Measurements from ENCODE around the gene BPTF.

DNA sequence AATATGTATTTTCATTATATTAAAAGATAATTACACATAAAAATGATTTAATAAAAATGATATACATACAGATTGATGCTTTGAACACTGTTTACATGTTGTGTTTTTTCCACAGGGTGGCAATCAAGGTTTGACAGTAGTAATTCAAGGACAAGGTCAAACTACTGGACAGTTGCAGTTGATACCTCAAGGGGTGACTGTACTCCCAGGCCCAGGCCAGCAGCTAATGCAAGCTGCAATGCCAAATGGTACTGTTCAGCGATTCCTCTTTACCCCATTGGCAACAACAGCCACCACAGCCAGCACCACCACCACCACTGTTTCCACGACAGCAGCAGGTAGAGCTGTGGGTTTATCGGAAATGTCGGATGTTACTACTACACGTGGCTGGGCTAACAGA lies 118.7 kb downstream of the BPTF start:
- TF ChIP-seq, protein P1, sequence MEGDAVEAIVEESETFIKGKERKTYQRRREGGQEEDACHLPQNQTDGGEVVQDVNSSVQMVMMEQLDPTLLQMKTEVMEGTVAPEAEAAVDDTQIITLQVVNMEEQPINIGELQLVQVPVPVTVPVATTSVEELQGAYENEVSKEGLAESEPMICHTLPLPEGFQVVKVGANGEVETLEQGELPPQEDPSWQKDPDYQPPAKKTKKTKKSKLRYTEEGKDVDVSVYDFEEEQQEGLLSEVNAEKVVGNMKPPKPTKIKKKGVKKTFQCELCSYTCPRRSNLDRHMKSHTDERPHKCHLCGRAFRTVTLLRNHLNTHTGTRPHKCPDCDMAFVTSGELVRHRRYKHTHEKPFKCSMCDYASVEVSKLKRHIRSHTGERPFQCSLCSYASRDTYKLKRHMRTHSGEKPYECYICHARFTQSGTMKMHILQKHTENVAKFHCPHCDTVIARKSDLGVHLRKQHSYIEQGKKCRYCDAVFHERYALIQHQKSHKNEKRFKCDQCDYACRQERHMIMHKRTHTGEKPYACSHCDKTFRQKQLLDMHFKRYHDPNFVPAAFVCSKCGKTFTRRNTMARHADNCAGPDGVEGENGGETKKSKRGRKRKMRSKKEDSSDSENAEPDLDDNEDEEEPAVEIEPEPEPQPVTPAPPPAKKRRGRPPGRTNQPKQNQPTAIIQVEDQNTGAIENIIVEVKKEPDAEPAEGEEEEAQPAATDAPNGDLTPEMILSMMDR (conservative IDR thresholded peaks at IDR 0.05; ENCODE audit: low read depth, low read length), result no peak
- no peak for TF ChIP-seq EZH2 (IDR thresholded peaks at IDR 0.05; ENCODE audit: low read length, unreplicated experiment)
- TF ChIP-seq EZH2phosphoT487 (IDR thresholded peaks at IDR 0.05; ENCODE audit: borderline replicate concordance, low read length), result no peak
